Neural cell (in vitro differentiated cells): ENCODE results near the gene PRKAG2. TPM values are rescaled to one million over a fixed set of nuclear protein-coding genes. Genes with fewer than 3 reads are reported as not detected.

ENCODE experiments used
- H2AFZ ChIP-seq: fragments of 200-600, 300-800 bp; sonication (generic), shearing (Covaris generic); 2 replicates; pipeline ENCODE4 v1.6.0; 2014; ENCODE audit warnings: low read depth, mild to moderate bottlenecking, antibody characterized with exemption, low read length, moderate library complexity
- H3F3A ChIP-seq: fragments of 200-600 bp; shearing (Covaris generic); 2 replicates; pipeline ENCODE4 v1.6.1; 2016; ENCODE audit warnings: mild to moderate bottlenecking, moderate library complexity, mixed read lengths, antibody characterized with exemption, low read length; ENCODE audit not compliant: insufficient read depth, poor library complexity, severe bottlenecking
- H3K27ac ChIP-seq: fragments of 200-600, 300-800 bp; sonication (generic), shearing (Covaris generic); 2 replicates; pipeline ENCODE4 v1.5.1; 2014; ENCODE audit warnings: mild to moderate bottlenecking, low read length, moderate library complexity
- H3K27me3 ChIP-seq: fragments of 300-800, 200-600 bp; sonication (generic), shearing (Covaris generic); 2 replicates; pipeline ENCODE4 v1.6.0; 2014; ENCODE audit warnings: mild to moderate bottlenecking, low read depth, low read length, moderate library complexity; ENCODE audit not compliant: insufficient read depth
- H3K36me3 ChIP-seq: fragments of 300-800, 200-600 bp; sonication (generic), shearing (Covaris generic); 2 replicates; pipeline ENCODE4 v1.5.1; 2014; ENCODE audit warnings: mild to moderate bottlenecking, antibody characterized with exemption, low read length, moderate library complexity; ENCODE audit not compliant: insufficient read depth
- H3K4me2 ChIP-seq: fragments of 300-800, 200-600 bp; sonication (generic), shearing (Covaris generic); 2 replicates; pipeline ENCODE4 v1.6.0; 2014; ENCODE audit warnings: mild to moderate bottlenecking, low read length
- H3K4me3 ChIP-seq: fragments of 300-800, 200-600 bp; sonication (generic), shearing (Covaris generic); 2 replicates; pipeline ENCODE4 v1.5.1; 2014; ENCODE audit warnings: mild to moderate bottlenecking, low read length, moderate library complexity
- H3K79me2 ChIP-seq: fragments of 200-600 bp; shearing (Covaris generic); replicated peaks from 2 replicates; pipeline ENCODE4 v1.6.0; 2014; ENCODE audit warnings: mild to moderate bottlenecking, low read length, moderate library complexity; ENCODE audit not compliant: insufficient read depth
- H3K9ac ChIP-seq: fragments of 300-800, 200-600 bp; sonication (generic), shearing (Covaris generic); 2 replicates; pipeline ENCODE4 v1.6.1; 2016; ENCODE audit warnings: mild to moderate bottlenecking, low read length, mixed read lengths
- H3K9me2 ChIP-seq: fragments of 200-600 bp; shearing (Covaris generic); 2 replicates; pipeline ENCODE4 v1.6.1; 2016; ENCODE audit warnings: mild to moderate bottlenecking, low read length, mixed read lengths; ENCODE audit not compliant: insufficient read depth
- H3K9me3 ChIP-seq: fragments of 200-600, 300-800 bp; sonication (generic), shearing (Covaris generic); 2 replicates; pipeline ENCODE4 v1.6.1; 2016; ENCODE audit warnings: mild to moderate bottlenecking, mixed run types, low read length, moderate library complexity, mixed read lengths
- H4K20me1 ChIP-seq: fragments of 200-600 bp; shearing (Covaris generic); 2 replicates; pipeline ENCODE4 v1.6.1; 2016; ENCODE audit warnings: mild to moderate bottlenecking, mixed run types; ENCODE audit not compliant: insufficient read depth
- CTCF ChIP-seq: fragments of 450-650 bp; IDR thresholded peaks from 2 replicates; pipeline ENCODE4 v1.5.1; 2014; ENCODE audit warnings: antibody characterized with exemption, mild to moderate bottlenecking, moderate library complexity; ENCODE audit not compliant: poor library complexity, severe bottlenecking
- EP300 ChIP-seq: fragments of 450-650 bp; conservative IDR thresholded peaks from 2 replicates; pipeline ENCODE4 v1.6.1; 2014; ENCODE audit warnings: antibody characterized with exemption, mild to moderate bottlenecking, moderate library complexity; ENCODE audit not compliant: poor library complexity, severe bottlenecking
- EZH2 ChIP-seq: fragments of 200-600, 300-800 bp; shearing (Covaris generic), sonication (generic); IDR thresholded peaks from 2 replicates; pipeline ENCODE4 v1.6.1; 2014; ENCODE audit warnings: antibody characterized with exemption, low read length, borderline replicate concordance, mild to moderate bottlenecking; ENCODE audit not compliant: insufficient read depth, poor library complexity, severe bottlenecking
- MXI1 ChIP-seq: fragments of 450-650 bp; conservative IDR thresholded peaks from 2 replicates; pipeline ENCODE4 v1.6.1; 2014; ENCODE audit warnings: antibody characterized with exemption, mild to moderate bottlenecking; ENCODE audit not compliant: poor library complexity, severe bottlenecking
- POLR2AphosphoS5 ChIP-seq: IDR thresholded peaks from 2 replicates; pipeline ENCODE4 v1.6.1; 2012
- RAD21 ChIP-seq: fragments of 450-650 bp; conservative IDR thresholded peaks from 2 replicates; pipeline ENCODE4 v1.6.1; 2014; ENCODE audit warnings: antibody characterized with exemption, mild to moderate bottlenecking, moderate library complexity
- REST ChIP-seq: IDR thresholded peaks from 2 replicates; pipeline ENCODE4 v1.6.1; 2012; ENCODE audit warnings: borderline replicate concordance
- SMC3 ChIP-seq: fragments of 450-650 bp; conservative IDR thresholded peaks from 2 replicates; pipeline ENCODE4 v1.6.1; 2014; ENCODE audit warnings: antibody characterized with exemption, mild to moderate bottlenecking, moderate library complexity; ENCODE audit not compliant: poor library complexity
- TAF1 ChIP-seq: IDR thresholded peaks from 2 replicates; pipeline ENCODE4 v1.6.1; 2012; ENCODE audit warnings: low read depth
- polyA plus RNA-seq: library from polyadenylated mRNA; depleted of rRNA; stranded (reverse); fragments of >200 nt; gene quantifications from 2 replicates; pipeline ENCODE4 v1.2.3, GENCODE V29; 2014

PRKAG2 gene
- polyA plus RNA-seq, 1 donor from 2014 or later, result 22.9 TPM

- H4K20me1 ChIP-seq, result no peaks in the 10 kb centered on the region
- TF ChIP-seq RAD21, result no peak
- no peak for TF ChIP-seq REST
- TF ChIP-seq EP300, result no peak
- TF ChIP-seq MXI1, result no peak
- no peak for TF ChIP-seq SMC3
- TF ChIP-seq TAF1, result no peak
- TF ChIP-seq CTCF, result no peak
- no peak for TF ChIP-seq EZH2
- TF ChIP-seq POLR2AphosphoS5, result no peak
- no peak overlapping the region for H3K4me2 ChIP-seq
These were observed 261.1 kb downstream of the PRKAG2 start for GRCh38 chr7:151615784-151616183.

GRCh38 chr7:151615058-151615457, 261.9 kb downstream of the PRKAG2 start:
- H3K4me2 ChIP-seq, result no peak overlapping the region
- H3K79me2 ChIP-seq, result no peaks in the 10 kb centered on the region
- no peak overlapping the region for H3K9ac ChIP-seq
- TF ChIP-seq POLR2AphosphoS5, result no peak
- no peak for TF ChIP-seq EP300
- TF ChIP-seq CTCF, result no peak
- no peak for TF ChIP-seq RAD21
- TF ChIP-seq MXI1, result no peak
- no peak for TF ChIP-seq REST
- no peak for TF ChIP-seq SMC3
- TF ChIP-seq TAF1, result no peak
- TF ChIP-seq EZH2, result no peak
- H3K27ac ChIP-seq, result no peak overlapping the region
- no peak overlapping the region for H2AFZ ChIP-seq
- no peak overlapping the region for H3K4me3 ChIP-seq
- H3K27me3 ChIP-seq, result no peaks in the 10 kb centered on the region
- H3K36me3 ChIP-seq, result no peaks in the 10 kb centered on the region
- H3F3A ChIP-seq, result no peaks in the 10 kb centered on the region
- H3K9me2 ChIP-seq, result no peaks in the 10 kb centered on the region
- no peaks in the 10 kb centered on the region for H4K20me1 ChIP-seq
- no peaks in the 10 kb centered on the region for H3K9me3 ChIP-seq

More at GRCh38 chr7:151615784-151616183, 261.1 kb downstream of the PRKAG2 start:
- no peak overlapping the region for H3K4me3 ChIP-seq
- no peak overlapping the region for H3K9ac ChIP-seq
- H3K27me3 ChIP-seq, result no peaks in the 10 kb centered on the region
- no peak overlapping the region for H3K27ac ChIP-seq
- H3K79me2 ChIP-seq, result no peaks in the 10 kb centered on the region
- H2AFZ ChIP-seq, result no peak overlapping the region
- H3K36me3 ChIP-seq, result no peaks in the 10 kb centered on the region
- no peaks in the 10 kb centered on the region for H3K9me3 ChIP-seq
- no peaks in the 10 kb centered on the region for H3F3A ChIP-seq
- no peaks in the 10 kb centered on the region for H3K9me2 ChIP-seq
